Measurements from ENCODE around the gene FAF2.
"Not testable (repeated sequence)": the region's sequence is repeated elsewhere in the genome, so short reads cannot be mapped to it uniquely, and the experiment has no call there.

Gene FAF2

GRCh38 chr5:176447978-176448608 lies at the start of gene FAF2:
FAF2 (plus strand) TSS chr5:176448385; CDS start chr5:176448408, 23 bp downstream.
- in situ Hi-C loops (cut with MboI; ENCODE audit: low sequenced_read_pairs), result no loop called here

- in situ Hi-C loops (cut with MboI; ENCODE audit: low sequenced_read_pairs), result no loop called here
Observed at GRCh38 chr5:176400382-176401156, 47.6 kb upstream of the FAF2 start.

- in situ Hi-C loops (cut with MboI; ENCODE audit: low sequenced_read_pairs), result no loop called here
Observed at GRCh38 chr5:176401281-176402205, 46.6 kb upstream of the FAF2 start.

GRCh38 chr5:176405656-176406435 lies 42.3 kb upstream of the FAF2 start:
- in situ Hi-C loops (cut with MboI; ENCODE audit: low sequenced_read_pairs), result no loop called here

GRCh38 chr5:176406436-176407052 lies 41.6 kb upstream of the FAF2 start:
- in situ Hi-C loops (cut with MboI; ENCODE audit: low sequenced_read_pairs), result no loop called here

GRCh38 chr5:176407456-176408251 lies 40.5 kb upstream of the FAF2 start:
- in situ Hi-C loops (cut with MboI; ENCODE audit: low sequenced_read_pairs), result no loop called here

GRCh38 chr5:176408252-176408573 lies 40.0 kb upstream of the FAF2 start:
- in situ Hi-C loops (cut with MboI; ENCODE audit: low sequenced_read_pairs), result not testable (repeated sequence)

GRCh38 chr5:176408590-176408989 lies 39.6 kb upstream of the FAF2 start:
- in situ Hi-C loops (cut with MboI; ENCODE audit: low sequenced_read_pairs), result no loop called here

- in situ Hi-C loops (cut with MboI; ENCODE audit: low sequenced_read_pairs), result no loop called here
Observed at GRCh38 chr5:176409765-176410164, 38.4 kb upstream of the FAF2 start.

GRCh38 chr5:176410486-176411180 lies 37.6 kb upstream of the FAF2 start:
- in situ Hi-C loops (cut with MboI; ENCODE audit: low sequenced_read_pairs), result no loop called here

- in situ Hi-C loops (cut with MboI; ENCODE audit: low sequenced_read_pairs), result no loop called here
Observed at GRCh38 chr5:176412517-176413254, 35.5 kb upstream of the FAF2 start.

GRCh38 chr5:176413255-176413565 lies 35.0 kb upstream of the FAF2 start:
- in situ Hi-C loops (cut with MboI; ENCODE audit: low sequenced_read_pairs), result no loop called here

- in situ Hi-C loops (cut with MboI; ENCODE audit: low sequenced_read_pairs), result no loop called here
Observed at GRCh38 chr5:176413709-176414191, 34.4 kb upstream of the FAF2 start.

- in situ Hi-C loops (cut with MboI; ENCODE audit: low sequenced_read_pairs), result no loop called here
Observed at GRCh38 chr5:176414704-176415103, 33.5 kb upstream of the FAF2 start.

- in situ Hi-C loops (cut with MboI; ENCODE audit: low sequenced_read_pairs), result no loop called here
Observed at GRCh38 chr5:176415240-176415951, 32.8 kb upstream of the FAF2 start.

- in situ Hi-C loops (cut with MboI; ENCODE audit: low sequenced_read_pairs), result no loop called here
Observed at GRCh38 chr5:176415952-176416924, 31.9 kb upstream of the FAF2 start, which contains the start of gene CLTB. CLTB (minus strand) TSS chr5:176416539; CDS start chr5:176416363, 176 bp downstream.
